Urothelium cell line (cell line): ENCODE measurements around the gene FEM1C.

ENCODE experiments used
- DNase-seq: peaks from one replicate; pipeline ENCODE4 v3.0.0; 2011; ENCODE audit warnings: low spot score, mixed read lengths
- FAIRE-seq: peaks from 2 replicates; lab custom pipeline; 2011; peaks lifted over from hg19 to GRCh38; lab: Jason Lieb, UNC

FEM1C gene

DNA sequence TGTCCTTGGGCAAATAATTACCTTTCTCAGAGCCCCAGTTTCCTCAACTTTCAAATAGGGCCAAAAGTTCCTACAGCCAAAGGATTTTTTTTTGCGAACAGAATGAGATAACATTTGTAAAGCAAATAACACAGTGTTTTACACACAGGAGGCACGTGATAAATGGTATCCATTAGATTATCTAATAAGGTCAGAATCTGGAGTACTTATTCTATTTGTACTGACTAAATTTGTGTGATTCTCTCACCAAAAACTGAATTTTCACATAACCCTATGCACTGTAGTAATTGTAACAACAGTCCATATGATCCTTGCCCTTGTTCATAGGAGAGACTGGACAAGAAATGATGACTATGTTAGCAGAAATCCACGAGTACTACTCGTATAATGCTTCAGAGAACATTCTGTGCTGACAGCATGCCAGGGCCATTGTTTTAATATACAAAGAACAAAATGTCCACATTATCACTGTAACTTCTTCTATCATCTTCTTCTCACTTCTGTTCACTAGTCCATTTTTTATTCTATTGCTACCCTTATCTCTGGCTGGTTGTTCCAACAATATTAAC lies 13.9 kb upstream of the FEM1C start:
- no peak for DNase-seq
- FAIRE-seq: no peak

DNA sequence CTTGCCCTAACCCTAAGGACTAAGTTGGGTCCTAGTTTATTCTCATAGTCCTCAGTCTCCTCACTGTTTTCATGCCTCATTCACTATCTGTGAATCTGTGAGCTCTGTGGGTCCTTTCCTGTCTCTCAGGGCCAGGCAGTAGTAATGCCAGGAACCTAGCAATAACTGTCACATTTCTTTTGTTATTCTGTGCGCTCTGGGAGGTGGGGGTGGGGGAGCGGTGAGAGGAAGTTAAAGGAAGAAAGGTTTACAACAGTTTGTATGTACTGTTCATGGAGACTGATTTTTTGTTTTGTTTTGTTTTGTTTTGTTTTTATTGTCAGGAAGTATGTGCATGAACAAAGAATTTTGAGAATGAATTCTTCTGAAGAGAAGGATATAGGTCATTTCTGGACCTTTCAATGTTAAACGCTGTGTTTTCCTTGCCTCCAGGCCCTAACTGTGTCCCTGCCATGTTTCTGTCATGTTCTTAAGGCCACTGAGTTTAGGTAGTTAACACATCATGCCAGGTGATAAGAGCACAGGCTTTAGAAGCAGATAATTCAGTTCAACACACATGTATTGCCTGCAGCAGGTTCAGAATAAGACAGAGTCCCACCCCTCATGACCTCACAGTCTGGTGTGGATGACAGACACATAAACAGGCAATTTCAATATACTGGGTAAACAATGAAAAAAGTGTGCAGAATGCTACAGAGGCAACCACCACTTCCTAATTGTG lies 13.3 kb upstream of the FEM1C start:
- DNase-seq: no peak
- peak; percentile 40 for FAIRE-seq

DNA sequence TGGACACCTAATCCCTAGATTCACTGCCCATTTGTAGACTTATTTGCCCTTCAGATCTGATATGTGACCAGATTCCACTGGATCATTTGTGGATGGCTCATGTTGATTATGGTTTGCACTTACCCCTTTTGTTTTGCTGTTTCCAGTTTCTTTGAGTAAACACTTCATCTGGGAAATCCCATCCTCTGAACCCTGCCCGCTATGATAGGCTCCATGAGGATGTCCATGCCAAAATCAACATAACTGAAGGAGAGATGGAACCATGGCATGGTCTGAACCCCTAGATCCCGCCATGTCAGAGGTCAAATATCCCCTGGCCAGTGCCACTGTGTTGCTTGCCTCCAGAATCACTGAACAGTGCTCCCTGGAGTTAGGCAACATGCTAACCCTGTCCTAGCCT lies 11.7 kb upstream of the FEM1C start:
- FAIRE-seq: no peak

DNA sequence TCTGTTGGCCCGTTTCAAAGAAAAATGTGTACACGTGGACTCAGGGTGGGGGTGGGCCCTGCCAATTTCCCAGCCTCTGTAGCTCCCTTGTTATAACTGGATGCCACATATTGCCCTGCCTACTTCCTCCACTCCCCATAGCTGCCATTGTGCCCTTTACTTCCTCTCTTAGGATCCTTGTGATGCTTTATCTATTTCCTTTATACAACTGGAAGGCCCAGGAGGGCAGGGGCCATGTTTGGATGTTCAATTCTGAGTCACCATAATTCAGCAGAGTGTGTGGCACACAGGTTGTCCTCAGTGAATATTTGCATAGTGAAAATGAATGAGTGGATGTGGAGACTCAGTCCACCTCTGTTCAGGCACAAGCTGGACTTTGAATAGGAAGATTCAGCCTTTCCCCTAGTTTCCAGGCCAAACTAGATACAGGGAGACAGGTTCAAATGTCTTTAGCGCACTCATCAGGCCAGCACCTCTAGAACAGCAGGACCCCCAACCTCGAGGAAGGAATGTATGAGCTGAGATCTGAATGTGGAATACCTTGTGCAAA lies 10.6 kb upstream of the FEM1C start:
- no peak for DNase-seq
- no peak for FAIRE-seq

More for the DNA sequence above, 11.7 kb upstream of the FEM1C start:
- no peak for DNase-seq

DNA sequence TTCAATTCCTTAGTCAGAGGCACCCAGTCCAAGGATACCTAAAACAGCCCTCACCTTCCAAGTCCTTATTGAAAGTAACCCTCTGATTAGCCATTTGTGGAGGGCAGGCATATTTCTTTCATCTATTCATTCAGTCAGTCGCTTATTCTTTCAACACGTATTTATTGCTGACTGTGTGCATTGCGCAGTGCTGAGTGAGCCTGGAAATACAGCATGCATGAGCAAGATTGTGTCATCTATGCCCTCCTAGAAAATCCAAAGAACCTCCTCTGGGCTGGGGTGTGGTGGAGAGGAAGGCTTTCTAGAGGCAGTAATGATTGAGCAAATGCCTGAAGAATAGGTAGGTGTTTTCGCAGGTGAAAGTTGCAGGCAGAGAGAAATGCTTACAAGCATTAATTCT lies 8.5 kb upstream of the FEM1C start:
- no peak for DNase-seq
- FAIRE-seq: no peak

DNA sequence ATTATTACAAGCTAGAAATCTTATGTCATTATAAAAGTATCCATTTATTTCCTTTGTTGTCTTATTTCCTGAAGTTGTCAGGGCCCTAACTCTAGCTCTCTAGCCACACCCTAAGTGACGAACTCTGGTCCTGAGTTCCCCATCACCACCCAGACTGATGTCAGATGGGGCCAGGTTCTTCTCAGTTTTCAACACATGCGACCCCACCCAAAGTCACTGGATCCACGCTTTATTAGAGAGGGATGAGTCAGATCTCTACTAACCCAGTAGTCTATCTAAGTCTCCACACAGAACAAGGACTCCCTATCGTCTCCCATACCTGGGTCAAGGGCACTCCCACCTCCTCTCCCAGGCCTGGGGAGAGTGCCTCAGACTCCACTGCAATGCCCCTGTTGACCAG lies 6.8 kb upstream of the FEM1C start:
- FAIRE-seq (no peak), DNase-seq (no peak)

DNA sequence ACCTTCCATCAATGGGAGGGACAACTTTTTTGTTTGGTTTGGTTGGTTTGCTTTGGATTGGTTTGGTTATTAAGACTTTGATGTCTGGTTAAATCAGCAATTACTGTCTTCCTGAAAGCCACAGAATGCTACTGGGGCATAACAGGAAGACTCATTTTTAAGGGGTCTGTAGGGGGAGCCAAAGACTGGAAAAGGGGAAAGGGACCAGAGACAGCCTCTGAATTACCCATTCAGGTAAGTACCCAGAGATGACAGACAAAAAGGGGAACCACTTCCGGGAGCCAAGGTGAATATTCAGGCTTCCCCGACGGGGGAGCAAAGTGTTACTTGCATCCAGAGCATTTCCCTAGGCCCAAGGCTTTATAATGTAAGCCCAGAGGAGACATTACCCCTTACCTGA lies 4.6 kb upstream of the FEM1C start:
- FAIRE-seq (no peak), DNase-seq (no peak)

DNA sequence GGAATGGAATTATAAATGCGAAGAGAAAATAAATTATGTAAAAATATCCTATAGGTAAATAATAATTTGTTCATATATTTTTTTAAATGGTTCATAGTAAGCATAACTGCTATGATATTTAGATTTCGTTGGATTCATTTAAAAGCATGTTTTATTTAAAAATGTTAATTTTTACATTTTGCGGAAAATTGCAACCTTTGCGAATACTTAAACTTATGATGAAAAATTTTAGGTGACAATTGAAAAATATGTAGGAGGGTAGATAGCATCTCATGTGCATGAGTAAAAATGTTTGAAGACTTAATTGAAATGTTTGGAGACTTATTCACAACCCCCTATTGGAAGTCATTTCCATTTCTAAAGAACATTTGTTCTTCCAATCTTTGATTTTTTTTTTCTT lies 4.1 kb upstream of the FEM1C start:
- no peak for FAIRE-seq
- no peak for DNase-seq

DNA sequence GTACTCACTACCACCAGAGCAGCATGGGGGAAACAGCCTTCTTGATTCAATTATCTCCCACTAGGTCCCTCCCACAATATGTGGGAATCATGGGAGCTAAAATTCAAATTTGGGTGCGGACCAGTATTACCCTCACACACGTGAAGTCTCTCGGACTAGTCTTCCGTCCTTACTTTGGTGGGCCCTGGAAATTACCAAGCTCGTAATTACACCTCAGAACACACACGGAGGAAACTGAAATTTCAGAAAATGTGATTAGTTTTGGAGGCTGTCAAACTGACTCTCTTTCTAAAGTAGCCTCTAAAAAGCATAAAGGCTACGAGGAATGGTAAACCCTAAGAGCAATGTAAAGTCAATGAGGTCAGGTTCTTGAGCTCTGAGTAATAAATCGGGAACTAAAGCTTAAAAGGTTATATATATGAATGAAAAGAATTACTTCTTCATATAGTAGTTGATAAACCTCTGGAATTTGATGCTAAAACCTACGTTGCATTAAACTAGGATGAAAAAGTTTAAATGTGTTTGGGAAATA lies 842 bp upstream of the FEM1C start:
- no peak for DNase-seq
- FAIRE-seq: no peak

DNA sequence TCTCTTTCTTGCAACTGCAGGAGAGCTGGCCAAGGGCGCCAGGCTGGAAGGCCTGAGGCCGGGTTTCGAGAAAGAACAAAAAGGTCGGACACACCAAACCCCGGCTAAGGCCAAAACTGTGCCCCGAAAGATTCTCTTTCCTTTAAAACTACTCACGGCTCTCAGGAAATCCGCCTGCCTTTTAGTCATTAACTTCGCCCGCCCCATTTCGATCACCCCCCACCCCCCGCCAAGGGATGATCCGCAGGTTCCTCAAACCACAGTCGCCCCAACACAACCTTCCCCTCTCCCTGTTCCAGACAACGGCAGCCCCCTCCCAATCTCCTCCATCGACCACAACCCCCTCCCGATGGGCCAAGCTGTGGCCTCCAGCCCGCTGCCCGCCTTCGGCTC lies 536 bp downstream of the FEM1C start:
- DNase-seq (no peak), FAIRE-seq (no peak)

DNA sequence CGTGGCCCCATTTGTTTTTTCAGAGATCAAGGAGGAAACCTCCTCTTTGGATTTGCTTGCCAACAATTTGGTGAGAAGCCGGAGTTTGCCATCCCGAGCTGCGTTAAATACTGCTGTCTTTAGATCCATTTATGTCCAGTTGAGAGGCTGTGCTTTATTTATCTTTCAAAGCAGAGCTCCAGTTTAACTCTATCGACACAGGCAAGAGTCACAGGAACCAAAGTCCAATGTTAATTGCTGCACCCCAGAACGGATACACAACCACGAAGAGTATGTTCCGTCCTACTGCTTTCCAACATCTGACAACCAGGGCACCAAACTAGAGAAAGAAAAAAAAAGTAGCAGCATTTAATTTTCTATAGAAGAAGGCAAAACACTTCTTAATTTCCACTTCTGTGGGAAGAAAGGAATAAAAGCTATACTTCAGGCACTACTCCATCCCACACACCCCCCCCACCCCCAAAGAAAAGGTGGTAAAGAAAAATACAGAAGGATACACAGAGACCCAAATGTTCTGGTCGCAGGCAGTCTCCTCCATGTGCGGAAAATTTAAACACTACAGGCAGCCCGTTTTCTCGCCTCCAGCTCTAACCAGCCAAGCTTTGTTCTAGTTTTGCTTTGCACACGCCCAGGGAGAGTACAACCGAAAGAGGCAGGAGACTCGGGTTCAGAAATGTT lies 1.1 kb downstream of the FEM1C start:
- FAIRE-seq (no peak), DNase-seq (no peak)

DNA sequence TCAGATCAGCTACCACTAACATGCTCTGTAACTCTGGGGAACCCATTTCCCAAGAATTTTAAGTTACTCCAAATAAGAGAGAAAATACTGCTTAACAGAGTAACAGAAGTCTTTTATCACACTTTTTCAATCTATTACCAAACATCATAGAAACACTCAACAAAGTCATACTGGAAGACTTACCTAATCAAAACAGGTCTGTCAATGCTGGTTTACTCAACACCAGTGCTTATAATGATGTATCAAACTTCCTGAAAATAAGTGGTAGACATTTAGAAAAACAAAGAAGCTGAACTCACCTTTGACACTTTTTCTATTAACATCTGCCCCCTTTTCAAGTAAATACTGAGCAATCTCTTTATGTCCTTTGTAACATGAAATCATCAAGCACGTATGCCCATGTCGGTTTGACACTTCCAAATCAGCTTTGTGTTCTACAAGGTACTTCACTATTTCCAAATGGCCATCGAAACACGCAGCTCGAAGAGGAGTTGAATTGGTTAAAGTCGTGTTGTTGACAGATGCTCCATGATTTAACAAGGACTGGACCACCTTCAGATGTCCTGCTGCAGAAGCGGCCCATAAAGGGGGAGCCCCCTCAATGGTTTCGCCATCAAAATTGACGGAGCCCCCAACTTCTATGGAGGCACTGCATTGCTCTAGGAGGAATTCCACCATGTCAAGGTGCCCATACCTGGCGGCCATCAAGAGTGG lies 1.8 kb downstream of the FEM1C start:
- FAIRE-seq: no peak
- no peak for DNase-seq

DNA sequence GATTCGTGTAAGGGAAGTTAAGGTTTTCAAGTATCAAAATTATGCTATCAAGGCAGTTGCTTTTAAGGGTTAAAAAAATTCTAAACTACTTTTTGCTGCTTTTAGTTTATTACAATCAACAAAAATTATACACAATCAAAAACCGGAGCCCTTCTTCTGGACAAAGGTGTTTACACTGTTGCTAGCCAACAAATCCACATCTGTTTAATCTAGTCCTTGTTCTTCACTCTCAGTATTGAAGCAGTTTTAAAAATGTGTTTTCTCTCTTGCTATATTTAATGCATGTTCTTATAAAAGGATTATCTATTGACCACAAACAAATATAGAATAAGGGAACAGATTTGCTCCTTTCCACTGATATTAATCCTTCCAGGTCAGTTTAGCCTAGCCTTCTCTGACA lies 2.5 kb downstream of the FEM1C start:
- no peak for FAIRE-seq
- no peak for DNase-seq

DNA sequence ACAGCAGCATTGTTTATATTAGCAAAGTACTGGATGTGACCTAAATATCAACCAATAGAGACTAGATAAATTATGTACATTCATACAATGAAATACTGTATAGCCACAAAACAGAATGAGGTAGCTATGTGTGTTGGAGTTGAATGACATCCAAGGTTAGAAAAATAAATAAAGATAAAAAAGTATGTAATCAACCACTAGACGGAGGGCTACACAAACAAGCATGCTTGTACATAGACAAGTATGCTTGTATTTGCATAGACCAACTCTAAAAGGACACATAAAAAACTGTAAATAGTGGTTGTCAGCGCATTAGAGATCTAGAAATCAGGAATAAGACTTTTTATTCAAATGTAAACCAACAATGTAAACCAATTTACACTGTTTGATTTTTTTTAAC lies 3.0 kb downstream of the FEM1C start:
- no peak for FAIRE-seq
- DNase-seq: no peak

DNA sequence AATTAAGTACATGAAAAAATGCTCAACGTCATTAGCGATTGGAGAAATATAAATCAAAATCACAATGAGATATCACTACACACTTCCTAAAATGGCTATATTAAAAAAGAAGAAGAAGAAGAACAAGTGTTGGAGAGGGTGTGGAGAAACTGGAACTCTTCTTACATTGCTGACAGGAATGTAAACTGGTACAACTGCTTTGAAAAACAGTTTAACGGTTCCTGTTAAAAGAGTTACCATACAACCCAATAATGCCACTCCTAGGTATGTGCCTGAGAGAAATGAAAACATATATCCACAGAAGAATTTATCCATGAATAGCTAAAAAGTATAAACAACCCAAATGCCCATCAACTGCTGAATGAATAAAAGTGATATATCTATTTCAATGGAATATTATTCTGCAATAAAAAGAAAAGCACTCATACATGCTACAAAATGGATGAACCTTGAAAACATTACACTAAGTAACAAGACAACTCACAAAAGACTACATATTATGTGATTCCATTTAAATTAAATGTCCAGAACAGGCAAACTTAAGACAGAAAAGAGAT lies 9.0 kb downstream of the FEM1C start:
- DNase-seq (no peak), FAIRE-seq (no peak)

DNA sequence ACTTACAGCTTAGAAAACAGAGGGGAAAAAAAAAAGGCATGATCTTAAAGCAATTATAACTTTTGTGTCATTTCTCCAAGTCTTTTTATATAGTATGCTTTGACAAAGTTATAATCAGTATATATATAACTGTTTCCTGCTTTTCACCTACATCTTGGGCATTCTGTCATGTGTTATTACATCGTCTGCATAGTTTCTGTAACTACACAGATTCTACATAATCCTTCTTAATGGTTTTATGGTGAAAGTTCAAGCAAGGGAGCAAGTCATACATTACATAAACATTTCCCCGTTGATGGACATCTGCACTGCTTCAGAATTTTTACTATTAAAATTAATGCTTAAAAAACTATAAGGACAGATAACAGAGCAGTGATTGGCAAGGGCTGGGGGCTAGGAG lies 12.1 kb downstream of the FEM1C start:
- FAIRE-seq (no peak), DNase-seq (no peak)

DNA sequence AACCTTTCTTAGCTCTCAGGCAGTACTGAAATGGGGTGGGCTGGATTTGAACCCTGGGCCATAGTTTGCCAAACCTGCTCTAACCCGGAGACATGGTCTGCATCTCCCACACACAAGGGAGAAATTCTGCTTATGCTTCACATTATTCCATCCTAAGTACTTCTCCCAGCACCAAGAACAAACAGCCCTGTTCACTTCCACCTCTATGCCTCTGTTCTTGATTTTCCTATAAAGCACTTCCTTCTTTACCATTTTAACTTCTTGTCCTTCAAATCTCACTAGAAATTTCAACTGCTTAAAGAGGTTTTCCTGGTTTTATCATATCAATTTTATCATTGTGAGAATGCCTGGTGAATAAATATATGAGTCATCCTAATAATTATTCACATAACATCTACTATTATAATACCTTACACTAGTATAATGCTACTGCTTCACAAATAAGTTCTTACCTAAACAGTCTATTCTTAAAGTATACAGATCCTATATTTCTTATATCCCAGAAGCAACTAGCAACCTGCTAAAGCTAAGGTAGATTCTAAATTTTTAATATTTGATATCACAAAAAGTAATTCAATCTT lies 12.7 kb downstream of the FEM1C start:
- FAIRE-seq: no peak

DNA sequence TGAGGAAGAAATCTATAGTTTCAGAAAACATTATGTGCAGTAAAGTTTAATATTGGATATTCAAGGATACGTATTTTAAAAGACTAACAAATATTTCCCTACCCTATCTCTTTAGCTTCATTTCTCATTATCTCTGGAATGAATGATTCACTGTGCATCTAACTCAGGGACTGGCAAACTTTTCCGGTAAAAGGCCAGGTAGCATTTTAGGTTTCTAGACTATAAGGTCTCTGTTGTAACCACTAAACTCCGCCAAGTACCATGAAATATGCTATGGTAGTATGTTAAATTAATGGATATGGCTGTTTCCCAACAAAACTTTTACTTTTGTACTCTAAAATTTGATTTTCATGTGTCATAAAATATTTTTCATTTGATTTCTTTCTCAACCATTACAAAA lies 13.2 kb downstream of the FEM1C start:
- FAIRE-seq: no peak
- DNase-seq: no peak

More for the DNA sequence above, 12.7 kb downstream of the FEM1C start:
- no peak for DNase-seq

DNA sequence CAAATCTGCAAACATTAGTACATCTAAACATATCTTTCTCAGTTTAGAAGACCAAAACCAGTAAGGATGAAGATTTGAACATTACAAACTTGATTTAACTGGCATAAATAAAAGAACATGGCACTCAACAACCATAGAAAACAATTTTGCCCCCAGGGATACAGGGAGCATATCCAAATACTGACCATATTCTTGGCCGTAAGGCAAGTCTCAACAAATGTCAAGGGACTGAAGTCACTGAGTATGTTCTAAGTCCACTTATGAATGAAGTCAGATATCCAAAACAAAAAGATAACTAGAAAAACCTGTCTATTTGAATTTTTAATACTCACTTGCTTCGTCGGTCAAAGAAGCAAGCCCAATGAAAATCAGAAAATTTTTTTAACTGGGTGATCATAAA lies 14.1 kb downstream of the FEM1C start:
- no peak for DNase-seq
- no peak for FAIRE-seq

DNA sequence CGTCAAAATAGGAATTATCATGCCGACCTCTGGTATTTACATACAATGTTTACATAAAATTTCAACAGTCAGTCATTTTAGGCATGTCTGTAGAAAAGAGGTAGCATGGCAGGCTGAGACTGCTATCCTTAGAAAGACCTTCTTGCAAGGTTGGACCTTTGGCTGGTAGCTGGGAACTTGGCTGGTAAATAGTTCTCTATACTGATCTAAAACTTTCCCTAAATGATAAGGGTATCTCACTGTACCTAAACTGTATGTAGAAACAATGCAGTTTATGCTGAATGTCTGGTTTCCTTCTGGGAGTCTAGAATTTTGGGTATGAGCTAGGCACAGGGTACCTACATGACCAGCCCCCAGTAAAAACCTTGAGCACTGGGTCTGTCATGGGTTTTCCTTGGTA lies 18.0 kb downstream of the FEM1C start:
- no peak for FAIRE-seq
- DNase-seq: no peak
